Embryonic facial prominence (tissue), 1 donor: ENCODE measurements around the gene RUFY4.
"Not testable (repeated sequence)": the region's sequence is repeated elsewhere in the genome, so short reads cannot be mapped to it uniquely, and the experiment has no call there.

Source experiments
- DNase-seq: peaks from one replicate; pipeline ENCODE4 v3.0.0-alpha.2; 2016; ENCODE audit errors: extremely low spot score

Gene RUFY4

GRCh38 chr2:218086478-218086877, 17.4 kb downstream of the RUFY4 start:
- no peak for DNase-seq

DNA sequence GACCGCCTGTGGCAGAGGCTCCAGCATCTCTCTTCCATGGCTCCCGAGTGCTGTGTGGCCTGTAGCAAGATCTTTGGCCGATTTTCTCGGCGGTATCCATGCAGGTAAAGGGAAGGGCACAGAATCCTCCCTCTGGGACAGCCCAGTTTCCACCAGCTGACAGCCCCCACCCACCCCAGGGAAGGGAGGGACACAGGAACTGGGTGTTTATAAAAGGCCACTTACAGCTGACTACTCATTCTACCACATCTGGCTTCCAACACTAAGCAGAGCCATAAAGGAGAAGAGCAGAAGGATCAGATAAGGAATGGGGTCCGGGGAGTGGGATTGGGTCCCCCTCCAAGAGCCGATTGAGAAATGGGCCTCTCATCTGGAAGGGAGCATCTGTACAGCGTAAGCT, 20.2 kb downstream of the RUFY4 start:
- DNase-seq: no peak

DNA sequence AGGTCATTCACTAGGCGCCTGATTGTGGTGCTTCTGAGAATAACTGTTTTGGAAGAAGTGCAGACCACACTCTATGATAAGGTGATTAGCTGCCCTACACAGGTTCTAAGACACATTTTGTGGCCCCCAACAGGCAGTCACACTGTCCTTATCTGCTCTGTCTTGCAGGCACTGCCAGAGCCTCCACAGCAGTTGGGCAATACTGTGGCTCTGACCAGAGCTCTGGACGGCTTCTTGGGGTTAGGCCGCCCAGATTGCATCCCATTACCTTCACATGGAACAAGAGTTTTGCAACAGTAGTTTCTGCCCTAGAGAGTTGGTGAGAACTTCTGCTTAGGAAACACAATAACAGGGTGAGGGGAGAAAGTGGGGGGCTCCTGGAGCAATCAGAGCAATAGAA, 22.7 kb downstream of the RUFY4 start:
- DNase-seq: no peak

DNA sequence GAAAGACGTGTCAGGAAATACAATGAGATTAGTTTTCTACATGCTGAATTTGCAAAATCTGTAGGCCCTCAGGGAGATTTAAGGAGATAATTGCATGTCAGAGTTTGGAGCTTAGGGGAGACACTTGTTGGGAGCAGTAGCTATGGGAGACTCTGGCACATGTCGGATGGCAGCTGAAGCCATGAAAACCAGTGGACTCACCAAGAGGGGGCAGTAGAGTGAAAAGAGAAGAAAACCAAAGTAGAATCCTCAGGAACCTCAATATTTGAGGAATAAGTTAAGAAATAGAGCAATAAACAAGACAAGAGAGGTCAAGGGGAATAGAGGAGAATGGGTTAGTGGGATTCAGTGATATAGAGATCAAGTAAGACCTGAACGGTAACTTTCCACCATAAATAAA, 24.8 kb downstream of the RUFY4 start:
- DNase-seq: no peak

DNA sequence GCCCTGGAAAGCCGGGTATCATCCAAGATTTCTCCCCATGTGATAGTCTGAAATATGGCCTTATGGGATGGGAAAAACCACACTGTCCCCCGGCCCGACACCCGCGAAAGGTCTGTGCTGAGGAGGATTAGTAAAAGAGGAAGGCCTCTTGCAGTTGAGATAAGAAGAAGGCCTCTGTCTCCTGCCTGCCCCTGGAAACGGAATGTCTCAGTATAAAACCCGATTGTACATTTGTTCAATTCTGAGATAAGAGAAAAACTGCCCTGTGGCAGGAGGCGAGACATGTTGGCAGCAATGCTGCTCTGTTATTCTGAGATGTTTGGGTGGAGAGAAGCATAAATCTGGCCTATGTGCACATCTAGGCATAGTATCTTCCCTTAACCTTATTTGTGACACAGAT, 26.8 kb downstream of the RUFY4 start:
- no peak for DNase-seq

DNA sequence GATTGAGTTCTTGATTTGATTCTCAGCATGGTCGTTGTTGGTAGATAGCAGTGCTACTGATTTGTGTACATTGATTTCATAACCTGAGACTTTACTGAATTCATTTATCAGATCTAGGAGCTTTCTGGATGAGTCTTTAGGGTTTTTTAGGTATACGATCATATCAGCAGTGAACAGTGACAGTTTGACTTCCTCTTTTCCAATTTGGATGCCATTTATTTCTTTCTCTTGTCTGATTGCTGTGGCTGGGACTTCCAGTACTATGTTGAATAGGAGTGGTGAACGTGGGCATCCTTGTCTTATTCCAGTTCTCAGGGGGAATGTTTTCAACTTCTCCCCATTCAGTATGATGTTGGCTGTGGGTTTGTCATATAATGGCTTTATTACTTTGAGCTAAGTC, 28.9 kb downstream of the RUFY4 start:
- DNase-seq: no peak

GRCh38 chr2:218108834-218109233, 39.8 kb downstream of the RUFY4 start:
- DNase-seq: not testable (repeated sequence)

GRCh38 chr2:218121789-218122188, 52.7 kb downstream of the RUFY4 start:
- DNase-seq: not testable (repeated sequence)

GRCh38 chr2:218122286-218122685, 53.2 kb downstream of the RUFY4 start:
- not testable (repeated sequence) for DNase-seq

DNA sequence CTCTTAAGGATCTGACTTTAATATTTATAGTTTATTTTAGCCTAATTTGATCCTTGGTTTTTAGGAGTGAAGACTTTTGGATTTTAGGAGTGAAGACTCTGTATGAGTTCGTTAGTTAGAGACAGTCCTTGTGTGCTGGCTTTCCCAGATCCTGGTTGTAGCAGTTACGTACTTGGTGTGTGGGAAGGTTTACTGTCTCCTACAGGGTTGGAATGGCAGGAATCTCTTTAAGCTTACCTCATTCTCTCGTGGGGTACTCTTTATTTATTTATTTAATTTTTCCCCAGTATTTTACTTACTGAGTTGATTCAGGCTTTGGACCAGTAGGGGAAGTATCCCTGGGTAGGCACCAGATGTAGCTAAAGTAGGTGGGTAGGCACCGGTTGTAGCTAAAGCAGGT, 54.9 kb downstream of the RUFY4 start:
- no peak for DNase-seq

DNA sequence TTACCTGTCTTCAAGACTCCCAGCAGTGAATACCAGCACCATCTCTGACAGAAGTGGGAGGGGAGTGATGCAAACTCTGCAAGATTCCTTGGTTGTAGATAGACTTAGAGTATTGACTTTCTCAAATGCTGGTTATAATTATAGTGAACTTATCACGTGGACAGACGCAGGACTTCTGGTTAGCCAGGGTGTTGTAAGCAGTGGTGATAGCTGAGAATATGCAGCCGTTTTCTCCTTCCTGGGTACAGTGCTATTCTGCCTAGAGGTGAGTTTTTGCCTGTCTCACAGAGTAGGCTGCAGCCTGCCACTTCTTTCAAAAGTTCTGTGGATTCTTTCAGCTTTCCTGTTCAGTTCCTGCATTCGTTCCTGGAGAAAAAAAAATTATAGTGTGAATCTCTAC, 56.0 kb downstream of the RUFY4 start:
- no peak for DNase-seq

DNA sequence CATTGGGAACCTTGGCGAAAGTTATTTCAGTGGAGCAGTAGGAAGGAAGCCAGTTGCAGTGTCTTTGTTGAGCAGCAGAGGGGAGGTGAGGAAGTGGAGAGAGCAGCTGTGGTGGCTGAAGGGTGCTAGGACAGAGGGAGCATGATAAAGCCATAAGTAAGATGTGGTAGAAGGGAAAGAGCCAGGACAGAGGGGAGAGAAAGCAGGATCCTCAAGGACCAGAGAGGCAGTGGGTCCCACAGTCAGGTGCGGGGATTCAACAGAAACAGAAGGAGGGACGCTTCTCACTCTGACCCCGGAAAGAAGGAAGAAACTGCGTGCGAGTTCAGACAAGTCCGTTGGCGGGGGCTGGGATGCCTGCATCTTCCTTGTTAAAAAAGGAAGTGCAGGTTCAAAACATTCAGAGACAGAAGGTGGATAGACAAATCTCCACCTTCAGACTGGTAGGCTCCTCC, 56.6 kb downstream of the RUFY4 start, which contains the start of gene CXCR2:
CXCR2 (plus strand) TSS at position 403 of the 455 bp plus-strand sequence. CDS start 8,774 bp downstream, outside the sequence.
- DNase-seq: no peak

DNA sequence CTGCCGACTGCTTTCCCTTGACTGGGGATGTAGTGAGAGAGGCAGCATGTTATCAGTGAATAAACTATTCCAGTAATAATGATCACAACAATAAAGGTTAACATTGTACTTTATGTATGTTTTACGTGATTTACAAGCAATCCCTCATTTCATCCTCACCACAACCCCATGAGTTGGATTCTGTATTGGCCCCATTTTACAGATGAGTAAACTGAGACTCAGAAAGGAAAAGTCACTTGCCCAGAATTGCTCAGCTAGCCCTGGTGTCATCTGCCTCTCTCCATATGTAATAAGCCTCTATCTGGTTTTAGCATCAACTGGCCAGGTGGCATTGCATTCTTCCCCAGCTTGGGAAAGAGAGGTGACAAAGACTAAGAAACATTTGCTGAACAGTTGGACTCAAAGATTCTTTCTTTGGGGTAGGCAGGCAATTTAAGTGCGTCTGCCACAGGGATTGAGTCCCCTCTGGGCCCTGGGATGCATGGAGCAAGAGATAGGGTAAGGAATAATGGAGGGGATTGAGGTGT, 58.9 kb downstream of the RUFY4 start:
- no peak for DNase-seq

- no peak for DNase-seq
These were observed 59.9 kb downstream of the RUFY4 start for GRCh38 chr2:218128781-218129457.

- no peak for DNase-seq
These were observed 60.5 kb downstream of the RUFY4 start for GRCh38 chr2:218129458-218130135.

DNA sequence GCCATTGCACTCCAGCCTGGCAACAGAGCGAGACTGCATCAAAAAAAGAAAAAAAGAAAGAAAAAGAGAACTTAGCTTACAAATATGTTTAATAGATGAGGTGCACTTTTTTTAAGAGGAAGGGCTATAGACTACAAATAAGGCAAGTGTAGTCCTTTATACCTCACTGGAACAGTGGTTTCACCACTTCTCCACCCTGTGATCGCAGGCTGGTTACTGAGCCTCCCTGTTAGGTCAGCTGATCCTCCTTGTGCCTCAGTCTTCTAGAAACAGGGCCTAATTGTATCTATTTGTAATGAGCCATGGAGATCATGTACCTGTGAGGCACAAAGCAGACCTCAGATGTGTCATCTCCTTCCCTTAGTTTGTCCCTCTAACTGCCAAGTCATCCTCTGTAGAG, 61.3 kb downstream of the RUFY4 start:
- DNase-seq: no peak

DNA sequence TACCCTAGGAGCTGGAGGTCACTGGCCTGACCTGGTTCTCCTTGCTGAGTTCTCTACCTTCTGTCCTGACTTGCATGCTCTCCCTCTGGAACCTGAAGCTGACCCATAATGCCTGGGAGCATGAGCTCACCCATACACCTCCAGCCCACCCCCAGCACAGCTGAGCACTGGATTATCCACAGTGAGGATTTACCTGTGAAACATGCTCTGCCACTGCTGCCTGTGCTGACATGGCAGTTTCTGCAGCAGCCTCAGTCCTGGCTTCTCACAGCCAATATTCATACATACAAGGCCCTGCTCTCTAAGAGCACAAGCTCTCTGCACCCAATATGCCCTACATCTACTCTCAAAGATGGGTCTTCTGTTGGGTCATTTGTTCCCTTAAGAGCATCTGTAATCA, 61.8 kb downstream of the RUFY4 start:
- no peak for DNase-seq

- no peak for DNase-seq
These were observed 68.5 kb downstream of the RUFY4 start for GRCh38 chr2:218137514-218137913.

- DNase-seq: no peak
These were observed 69.0 kb downstream of the RUFY4 start for GRCh38 chr2:218138047-218138446.
